ENCODE data around the gene CCDC185.

DNA sequence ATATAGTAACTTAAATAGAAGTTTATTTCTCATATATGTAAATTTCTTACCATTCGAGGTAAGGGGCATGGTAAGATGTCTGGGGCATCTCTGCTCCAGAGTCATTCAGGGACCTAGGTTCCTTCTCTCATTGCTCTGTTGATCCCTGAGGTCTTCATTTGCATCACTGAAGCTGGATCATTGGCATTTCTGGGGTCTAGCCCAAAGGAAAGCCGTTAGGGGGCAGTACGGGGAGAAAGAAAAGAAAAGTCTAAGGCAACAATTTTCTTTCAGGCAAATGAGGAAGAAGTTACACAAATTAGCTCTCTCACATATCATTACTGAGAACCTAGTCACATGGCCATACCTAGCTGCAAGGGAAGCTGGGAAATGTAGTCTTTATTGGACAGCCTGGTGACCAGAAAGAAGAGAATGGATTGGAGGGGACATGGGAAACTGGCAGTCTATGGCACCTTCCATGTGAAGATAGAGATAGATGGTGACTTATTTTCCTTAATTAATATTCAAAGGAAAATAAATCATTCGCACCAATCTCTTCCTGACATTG is 19.1 kb upstream of the CCDC185 start:
- TF ChIP-seq TAF1 (IDR thresholded peaks at IDR 0.05; ENCODE audit: borderline replicate concordance, insufficient read depth, low read length) (no peak), SIN3A (IDR thresholded peaks at IDR 0.05; ENCODE audit: borderline replicate concordance, insufficient read depth, low read length) (no peak), REST (IDR thresholded peaks at IDR 0.05; ENCODE audit: insufficient read depth in 1 of 2, low read depth in 2 of 2, low read length in 2 of 2) (no peak), POLR2AphosphoS5 (IDR thresholded peaks at IDR 0.05; ENCODE audit: low read depth, low read length) (no peak)
